Activated CD8-positive, alpha-beta memory T cell treated with anti-CD3 and anti-CD28 coated beads, Interleukin-2, amount 50 U/mL, for 4 hours (primary cell): ENCODE results near the gene OCA2.
"Not testable (repeated sequence)": the region's sequence is repeated elsewhere in the genome, so short reads cannot be mapped to it uniquely, and the experiment has no call there.

Experiments
- DNase-seq: peaks from one replicate; pipeline ENCODE4 v3.0.0-alpha.2; 2020

OCA2 gene

GRCh38 chr15:27804569-27805260 lies 294.4 kb downstream of the OCA2 start:
- no peak for DNase-seq

- DNase-seq = no peak
Measured at GRCh38 chr15:27798807-27799206, 300.3 kb downstream of the OCA2 start.

- DNase-seq = no peak
Measured at GRCh38 chr15:27797765-27798164, 301.4 kb downstream of the OCA2 start.

- no peak for DNase-seq
Measured at GRCh38 chr15:27796405-27797320, 302.5 kb downstream of the OCA2 start.

GRCh38 chr15:27792756-27793264 lies 306.3 kb downstream of the OCA2 start:
- DNase-seq = no peak

GRCh38 chr15:27790270-27790669 lies 308.8 kb downstream of the OCA2 start:
- DNase-seq = no peak

- no peak for DNase-seq
Measured at GRCh38 chr15:27787931-27788330, 311.2 kb downstream of the OCA2 start.

GRCh38 chr15:27784107-27784506 lies 315.0 kb downstream of the OCA2 start:
- DNase-seq = no peak

GRCh38 chr15:27783678-27784077 lies 315.4 kb downstream of the OCA2 start:
- DNase-seq = no peak

- no peak for DNase-seq
Measured at GRCh38 chr15:27782125-27782524, 317.0 kb downstream of the OCA2 start.

GRCh38 chr15:27776501-27776900 lies 322.6 kb downstream of the OCA2 start:
- no peak for DNase-seq

GRCh38 chr15:27774638-27775037 lies 324.5 kb downstream of the OCA2 start:
- DNase-seq = no peak

- DNase-seq = no peak
Measured at GRCh38 chr15:27774191-27774590, 324.9 kb downstream of the OCA2 start.

- DNase-seq = no peak
Measured at GRCh38 chr15:27771892-27772291, 327.2 kb downstream of the OCA2 start.

GRCh38 chr15:27770769-27771554 lies 328.2 kb downstream of the OCA2 start:
- no peak for DNase-seq

GRCh38 chr15:27770086-27770607 lies 329.0 kb downstream of the OCA2 start:
- no peak for DNase-seq

- DNase-seq = no peak
Measured at GRCh38 chr15:27769652-27770051, 329.5 kb downstream of the OCA2 start.

GRCh38 chr15:27768732-27769475 lies 330.2 kb downstream of the OCA2 start:
- no peak for DNase-seq

GRCh38 chr15:27767918-27768640 lies 331.0 kb downstream of the OCA2 start:
- DNase-seq = no peak

- DNase-seq = not testable (repeated sequence)
Measured at GRCh38 chr15:27767430-27767829, 331.7 kb downstream of the OCA2 start.

GRCh38 chr15:27764339-27764738 lies 334.8 kb downstream of the OCA2 start:
- no peak for DNase-seq
